ENCODE measurements around the gene TRERF1. TPM values are rescaled to one million over a fixed set of nuclear protein-coding genes. Genes with fewer than 3 reads are reported as not detected.

TRERF1 gene
- total and polyA plus RNA-seq, 2 of the 4 experiments (the other 2 are of a cell fraction), result 6.3 to 9.9 TPM

GRCh38 chr6:42226645-42227143 is 225.0 kb downstream of the TRERF1 start:
- H3K4me3 ChIP-seq (ENCODE audit: insufficient read depth, low read depth, low read length), result no peak overlapping the region
- dilution Hi-C loops (cut with HindIII; ENCODE audit: low sequenced_read_pairs, unreplicated experiment), result no loop called here
- intact Hi-C loops (cut with micrococcal nuclease), result loop anchor here (10.0 kb wide), 1 partner anchor 108 kb away; no protein-coding TSS in a partner anchor

More at GRCh38 chr6:42226645-42227143, 225.0 kb downstream of the TRERF1 start:
- Histone ChIP-seq H3K27me3 (ENCODE audit: control insufficient read depth, insufficient read depth, low read length) (no peaks in the 10 kb centered on the region), H3K23ac (ENCODE audit: low read depth, low read length) (peak overlapping the region; percentile 71), H2BK15ac (ENCODE audit: low read depth, low read length) (peak overlapping the region; percentile 72; the same call in 2 of the 3 replicates), H4K8ac (ENCODE audit: low read depth in 2 of 2, low read length in 2 of 2) (peak overlapping the region; percentile 38 to 85), H2AFZ (replicated peaks; ENCODE audit: low read length, poor library complexity) (peak overlapping the region; percentile 60), H3K9me3 (ENCODE audit: control insufficient read depth, insufficient read depth, low read length) (no peaks in the 10 kb centered on the region), H3K27ac (ENCODE audit: insufficient read depth, low read length) (peak overlapping the region; percentile 87), H3K36me3 (ENCODE audit: control insufficient read depth, insufficient read depth, low read length) (peaks cover 19% of the 10 kb centered on the region), H2AK9ac (replicated peaks; ENCODE audit: low read depth, low read length, poor library complexity) (peak overlapping the region; percentile 26), H3K4me2 (ENCODE audit: low read depth, low read length) (peak overlapping the region; percentile 64), H2AK5ac (ENCODE audit: low read depth, low read length) (peak overlapping the region; percentile 81), H2BK5ac (ENCODE audit: low read depth, low read length, poor library complexity, severe bottlenecking) (peak overlapping the region; percentile 91), H3K9ac (ENCODE audit: low read depth, low read length) (peak overlapping the region; percentile 29; the same call in 1 of the 2 replicates), H4K91ac (ENCODE audit: insufficient read depth, low read depth, low read length) (peak overlapping the region; percentile 88), H3K4ac (ENCODE audit: low read depth, low read length) (peak overlapping the region; percentile 89), H4K5ac (ENCODE audit: low read depth, low read length) (peak overlapping the region; percentile 10), H3K4me1 (ENCODE audit: control insufficient read depth, insufficient read depth, low read length) (peaks cover 17% of the 10 kb centered on the region), H3K56ac (ENCODE audit: extremely low read depth, insufficient read depth, low read length) (peak overlapping the region; percentile 44; the same call in 1 of the 2 replicates), H3K14ac (replicated peaks; ENCODE audit: low read depth, low read length) (peak overlapping the region; percentile 75; the same call in 1 of the 2 replicates), H4K20me1 (ENCODE audit: insufficient read depth, low read length) (no peaks in the 10 kb centered on the region), H3K18ac (ENCODE audit: low read depth, low read length) (peak overlapping the region; percentile 62), H3K9me1 (ENCODE audit: insufficient read depth, low read length) (peaks cover 25% of the 10 kb centered on the region), H2BK120ac (ENCODE audit: low read depth, low read length) (peak overlapping the region; percentile 89), H2BK20ac (ENCODE audit: low read depth, low read length) (peak overlapping the region; percentile 86), H3K79me1 (ENCODE audit: low read depth in 1 of 2, low read length in 2 of 2) (peaks cover 3 to 22% of the 10 kb centered on the region in 2 experiments; a peak in 2 of 4 replicates)
- TF ChIP-seq MAZ (IDR thresholded peaks at IDR 0.05; ENCODE audit: borderline replicate concordance, low read depth, low read length) (no peak), CHD1 (IDR thresholded peaks at IDR 0.05; ENCODE audit: low read depth, low read length) (no peak), CTCF (conservative IDR thresholded peaks at IDR 0.05; ENCODE audit: low read depth, low read length) (no peak), USF2 (IDR thresholded peaks at IDR 0.05; ENCODE audit: low read depth, low read length) (no peak), RCOR1 (IDR thresholded peaks at IDR 0.05; ENCODE audit: insufficient replicate concordance, low read length) (no peak), MAFK (IDR thresholded peaks at IDR 0.05; ENCODE audit: low read depth, low read length) (no peak), ELK1 (IDR thresholded peaks at IDR 0.05; ENCODE audit: borderline replicate concordance, low read depth, low read length) (no peak), FOS (IDR thresholded peaks at IDR 0.05; ENCODE audit: low read depth, low read length) (no peak), MXI1 (IDR thresholded peaks at IDR 0.05; ENCODE audit: borderline replicate concordance, low read depth, low read length) (no peak), BHLHE40 (IDR thresholded peaks at IDR 0.05; ENCODE audit: low read depth, low read length) (no peak)
- ATAC-seq (ENCODE audit: low read depth) (peak; percentile 19), DNase-seq (peak; percentile 59)
- no TSS peak for BruUV-seq (replicated peaks)
- CTCF ChIA-PET, result interaction anchor here (1.3 to 1.6 kb wide), 3 partner anchors 12 to 321 kb away, joined by 4 to 6 read pairs (median 4); no protein-coding TSS in a partner anchor
- POLR2A ChIA-PET (ENCODE audit: unreplicated experiment), result interaction anchor here (0.8 kb wide), 1 partner anchor 12 kb away, joined by 3 read pairs; no protein-coding TSS in a partner anchor
- 68% methylated on average over 3 of the region's 8 CpGs; no CpG with 5 or more reads in 1 of the 2 experiments for WGBS, 2 experiments (ENCODE audit: extremely low coverage in 2 of 2, insufficient read length in 1 of 2)
- in situ Hi-C loops (cut with MboI; ENCODE audit: low sequenced_read_pairs), result no loop called here

Data from IMR-90 (cell line).